GM13976 (cell line): ENCODE measurements around the gene NAV1.

Experiments
- DNase-seq: peaks from one replicate; pipeline ENCODE4 v3.0.0; 2012; ENCODE audit warnings: low spot score
- in situ Hi-C: fragments of 300-500 bp; cut with MboI; formaldehyde crosslinking; loops from one replicate; pipeline ENCODE4 v1.12.0; 2022; ENCODE audit warnings: low sequenced_read_pairs, mixed read lengths, inconsistent platforms; ENCODE audit not compliant: unreplicated experiment
- TF ChIP-seq, protein P1 (sequence below): IDR thresholded peaks from 2 replicates; pipeline ENCODE4 v1.5.1; 2012; ENCODE audit warnings: borderline replicate concordance, mild to moderate bottlenecking; ENCODE audit not compliant: insufficient read depth; ENCODE audit errors: extremely low read depth, missing control alignments, control extremely low read depth

The NAV1 gene

DNA sequence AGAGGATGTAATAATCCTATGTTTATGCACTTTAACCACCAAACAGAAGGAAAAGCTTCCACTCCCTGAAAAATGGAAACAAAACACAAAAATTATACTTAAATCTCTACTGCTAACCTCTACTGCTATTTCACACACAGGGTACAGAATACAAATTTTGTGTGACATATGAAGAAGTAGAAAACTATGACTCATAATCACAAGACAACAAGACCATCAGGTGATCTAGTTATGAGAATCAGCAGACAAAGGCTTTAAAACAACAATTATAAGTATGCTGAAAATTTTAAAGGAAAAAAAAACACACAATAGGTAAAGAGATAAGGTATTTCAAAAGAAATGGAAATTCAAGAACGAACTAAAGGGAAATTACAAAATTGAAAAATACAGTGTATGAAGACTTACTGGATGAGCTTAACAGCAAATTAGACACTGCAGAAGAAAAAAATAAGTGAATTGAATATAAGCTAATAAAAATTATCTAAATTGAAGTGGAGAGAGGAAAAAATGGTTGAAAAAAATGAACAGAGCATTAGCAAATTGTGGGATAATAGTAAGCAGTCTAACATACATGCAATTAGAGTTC is 13.6 kb upstream of the NAV1 start:
- DNase-seq = no peak
- TF ChIP-seq, protein P1, sequence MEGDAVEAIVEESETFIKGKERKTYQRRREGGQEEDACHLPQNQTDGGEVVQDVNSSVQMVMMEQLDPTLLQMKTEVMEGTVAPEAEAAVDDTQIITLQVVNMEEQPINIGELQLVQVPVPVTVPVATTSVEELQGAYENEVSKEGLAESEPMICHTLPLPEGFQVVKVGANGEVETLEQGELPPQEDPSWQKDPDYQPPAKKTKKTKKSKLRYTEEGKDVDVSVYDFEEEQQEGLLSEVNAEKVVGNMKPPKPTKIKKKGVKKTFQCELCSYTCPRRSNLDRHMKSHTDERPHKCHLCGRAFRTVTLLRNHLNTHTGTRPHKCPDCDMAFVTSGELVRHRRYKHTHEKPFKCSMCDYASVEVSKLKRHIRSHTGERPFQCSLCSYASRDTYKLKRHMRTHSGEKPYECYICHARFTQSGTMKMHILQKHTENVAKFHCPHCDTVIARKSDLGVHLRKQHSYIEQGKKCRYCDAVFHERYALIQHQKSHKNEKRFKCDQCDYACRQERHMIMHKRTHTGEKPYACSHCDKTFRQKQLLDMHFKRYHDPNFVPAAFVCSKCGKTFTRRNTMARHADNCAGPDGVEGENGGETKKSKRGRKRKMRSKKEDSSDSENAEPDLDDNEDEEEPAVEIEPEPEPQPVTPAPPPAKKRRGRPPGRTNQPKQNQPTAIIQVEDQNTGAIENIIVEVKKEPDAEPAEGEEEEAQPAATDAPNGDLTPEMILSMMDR = no peak
- in situ Hi-C loops = no loop called here

DNA sequence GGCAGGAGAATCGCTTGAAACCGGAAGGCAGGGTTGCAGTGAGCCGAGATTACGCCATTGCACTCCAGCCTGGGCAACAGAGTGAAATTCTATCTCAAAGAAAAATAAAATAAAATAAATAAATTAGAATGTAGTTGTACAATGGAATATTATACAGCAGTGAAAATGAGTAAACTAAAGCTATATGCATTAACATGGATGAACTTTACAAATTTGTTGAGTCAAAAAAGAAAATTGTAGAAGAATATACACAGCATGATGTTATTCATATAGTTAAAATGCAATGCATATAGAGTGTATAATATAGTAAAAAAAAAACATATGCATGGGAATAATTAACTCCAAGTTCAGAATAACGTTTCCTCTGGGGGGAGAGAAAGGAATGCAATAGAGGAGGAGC is 11.0 kb upstream of the NAV1 start:
- TF ChIP-seq, protein P1 = no peak
- no peak for DNase-seq
- in situ Hi-C loops = no loop called here

DNA sequence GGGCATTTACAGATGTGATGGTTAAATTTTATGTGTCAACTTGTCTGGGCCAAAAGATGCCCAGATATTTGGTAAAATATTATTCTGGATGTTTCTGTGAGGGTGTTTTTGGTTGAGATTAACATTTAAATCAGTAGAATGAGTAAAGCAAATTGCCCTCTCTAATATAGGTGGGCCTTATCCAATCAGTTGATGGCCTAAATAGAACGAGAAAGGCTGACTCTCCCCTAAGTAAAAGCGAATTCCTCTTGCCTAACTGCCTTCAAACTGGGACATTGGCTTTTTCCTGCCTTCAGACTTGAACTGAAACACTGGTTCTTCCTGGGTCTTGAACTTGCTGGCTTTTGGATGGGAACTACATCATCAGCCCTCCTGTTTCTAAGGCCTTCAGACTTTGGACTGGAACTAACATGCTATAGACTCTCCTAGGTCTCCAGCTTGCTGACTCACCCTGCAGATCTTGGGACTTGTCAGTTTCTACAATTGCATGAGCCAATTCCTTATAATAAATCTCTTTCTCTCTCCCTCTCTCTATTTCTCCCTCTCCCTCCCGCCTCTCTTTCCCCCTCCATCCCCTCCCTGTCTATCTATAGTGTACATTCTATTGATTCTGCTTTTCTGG is 10.2 kb upstream of the NAV1 start:
- TF ChIP-seq, protein P1 = no peak
- DNase-seq = no peak
- in situ Hi-C loops = no loop called here

DNA sequence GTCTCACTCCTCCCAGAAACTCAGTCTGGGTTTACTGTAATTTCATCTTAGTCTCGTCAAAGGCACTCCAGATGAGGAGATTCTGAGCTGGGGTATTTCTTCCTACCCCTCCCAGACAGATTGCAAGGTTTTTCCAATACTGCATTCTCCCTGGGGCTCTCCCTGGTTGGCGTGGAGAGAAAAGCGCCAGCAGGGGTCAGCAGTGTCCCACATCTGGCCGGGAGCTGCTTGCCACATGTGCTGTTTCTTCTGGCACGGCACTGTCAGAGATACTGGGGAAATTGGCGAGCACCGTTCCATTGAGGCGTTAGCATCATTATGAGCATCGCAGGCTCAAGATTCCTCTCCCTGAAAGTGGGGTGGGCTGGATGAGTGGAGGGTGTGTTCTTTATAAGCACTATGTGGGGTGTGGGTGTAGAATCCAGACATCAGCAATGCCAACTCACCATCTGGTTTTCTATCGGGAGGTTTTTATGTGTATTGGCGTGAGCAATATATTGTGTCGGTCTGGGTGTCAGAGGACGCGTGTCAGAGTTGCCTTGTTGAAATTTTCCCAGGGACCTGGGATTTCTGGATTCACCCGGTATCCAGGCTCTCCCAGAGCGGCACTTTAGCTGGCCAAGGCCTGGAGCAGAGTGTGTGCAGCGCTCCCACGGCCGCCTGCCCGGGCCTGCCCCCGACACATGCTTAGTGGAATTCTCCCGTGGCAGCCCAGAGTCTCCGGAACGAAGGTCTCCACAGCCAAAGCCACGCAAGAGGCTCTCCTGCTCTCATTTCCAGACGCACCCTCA is 8.0 kb upstream of the NAV1 start:
- TF ChIP-seq, protein P1 = peak; percentile 54
- peak; percentile 76 for DNase-seq
- in situ Hi-C loops = no loop called here

DNA sequence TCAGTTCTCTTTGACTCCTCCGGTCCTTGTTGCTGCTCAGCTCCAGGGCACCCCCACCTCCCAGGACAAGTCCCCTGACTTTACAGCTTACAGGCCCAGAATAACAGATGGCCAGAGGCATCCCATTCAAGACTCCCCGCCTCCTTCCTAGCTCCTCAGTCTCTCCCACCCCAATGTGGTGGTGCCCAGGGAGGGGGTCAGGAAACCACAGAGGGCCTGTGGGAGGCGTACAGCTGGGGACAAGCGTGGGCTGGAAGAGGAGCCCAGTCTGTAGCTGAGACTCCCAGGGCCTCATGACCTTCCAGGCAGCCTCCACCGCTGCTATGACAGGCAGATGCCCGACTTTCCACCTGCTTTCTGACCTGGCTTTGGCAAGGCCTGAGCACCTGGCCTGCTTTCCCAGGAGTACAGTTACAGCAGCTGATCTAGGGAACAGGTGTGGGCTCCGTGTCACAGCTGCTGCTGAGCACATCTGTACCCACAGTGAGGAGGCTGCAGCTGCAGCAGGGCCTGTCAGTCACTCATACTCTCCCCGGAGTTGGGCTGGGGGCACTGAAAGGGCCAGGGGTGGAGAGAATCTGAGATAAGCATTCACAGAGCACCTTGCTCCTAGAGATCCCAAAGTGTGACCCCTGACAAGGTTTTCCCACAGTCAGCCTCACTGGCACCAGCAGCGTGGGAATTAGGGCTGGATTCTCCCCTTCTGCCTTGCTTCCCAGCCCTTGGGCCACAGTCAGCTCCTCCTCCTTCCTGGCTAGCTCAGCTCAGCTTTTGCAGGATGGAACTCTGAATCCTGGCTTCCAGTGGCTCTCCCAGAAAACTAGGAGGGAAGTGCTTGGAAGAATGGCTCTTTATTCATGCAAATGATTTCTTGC is 7.1 kb upstream of the NAV1 start:
- in situ Hi-C loops = no loop called here
- TF ChIP-seq, protein P1 = no peak
- DNase-seq = no peak

DNA sequence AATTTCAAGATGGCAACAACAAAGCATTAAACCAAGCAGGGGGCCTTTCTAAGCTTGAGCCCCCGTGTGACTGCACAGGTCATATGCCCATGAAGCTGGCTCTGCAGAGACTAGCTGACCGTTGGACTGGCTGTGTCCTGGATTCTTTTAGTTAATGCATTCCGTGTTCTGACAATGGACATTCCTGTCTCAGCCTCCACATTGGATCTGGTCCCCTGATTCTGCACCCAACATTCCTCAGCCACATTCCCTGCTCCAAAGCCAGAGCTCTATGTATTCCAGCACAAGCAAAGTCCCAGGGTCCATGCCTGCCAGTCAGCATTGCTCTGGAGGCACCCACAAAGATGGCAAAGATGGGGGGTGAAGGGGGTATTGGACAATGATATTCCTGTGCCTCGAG is 5.1 kb upstream of the NAV1 start:
- TF ChIP-seq, protein P1 = no peak
- in situ Hi-C loops = no loop called here
- no peak for DNase-seq
